Midbrain (tissue), 1 donor: ENCODE measurements around the gene DOK7.

Source experiments
- DNase-seq: peaks from one replicate; lab custom pipeline; 2025; lab: John Stamatoyannopoulos, UW

Gene DOK7

GRCh38 chr4:3427706-3428446 is 35.2 kb upstream of the DOK7 start:
- no peak for DNase-seq

- no peak for DNase-seq
Observed at GRCh38 chr4:3429651-3430050, 33.5 kb upstream of the DOK7 start.

DNA sequence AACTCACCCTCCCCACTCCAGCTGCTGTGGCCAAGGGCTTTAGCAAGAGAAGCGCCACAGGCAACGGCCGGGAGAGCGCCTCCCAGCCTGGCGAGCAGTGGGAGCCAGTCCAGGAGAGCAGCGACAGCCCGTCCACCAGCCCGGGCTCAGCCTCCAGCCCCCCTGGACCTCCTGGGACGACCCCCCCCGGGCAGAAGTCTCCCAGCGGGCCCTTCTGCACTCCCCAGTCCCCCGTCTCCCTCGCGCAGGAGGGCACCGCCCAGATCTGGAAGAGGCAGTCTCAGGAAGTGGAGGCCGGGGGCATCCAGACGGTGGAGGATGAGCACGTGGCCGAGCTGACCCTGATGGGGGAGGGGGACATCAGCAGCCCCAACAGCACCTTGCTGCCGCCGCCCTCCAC is 32.6 kb upstream of the DOK7 start:
- no peak for DNase-seq

DNA sequence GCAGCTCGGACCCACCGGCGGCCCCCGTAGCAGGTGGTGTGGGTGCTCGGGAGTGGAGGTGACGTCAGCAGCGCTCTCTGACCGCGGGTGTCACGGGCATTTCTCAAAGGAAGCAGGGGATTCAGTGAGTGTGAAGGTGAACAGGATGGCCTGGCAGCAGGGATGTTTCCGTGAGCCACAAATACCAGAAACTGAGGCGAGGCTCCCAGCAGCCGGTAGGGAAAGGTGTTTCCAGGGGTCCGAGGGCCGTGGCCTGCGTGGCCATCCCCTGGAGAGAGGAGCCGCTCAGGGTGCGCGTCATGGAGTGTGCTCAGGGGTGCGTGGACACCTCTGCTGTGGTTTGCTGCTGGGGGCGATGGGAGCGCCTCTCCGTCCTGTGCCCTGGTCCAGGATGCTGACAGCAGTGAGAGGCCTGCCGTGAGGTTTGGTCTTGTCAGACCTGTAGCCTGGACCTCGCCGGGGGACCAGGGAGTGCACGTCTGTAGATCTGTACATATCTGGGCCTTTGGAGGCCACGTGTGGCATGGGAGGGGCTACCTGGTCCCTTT is 31.6 kb upstream of the DOK7 start:
- DNase-seq: no peak

GRCh38 chr4:3432381-3432790 is 30.7 kb upstream of the DOK7 start:
- DNase-seq: no peak

GRCh38 chr4:3433138-3433869 is 29.8 kb upstream of the DOK7 start:
- no peak for DNase-seq

GRCh38 chr4:3434881-3435685 is 28.0 kb upstream of the DOK7 start:
- no peak for DNase-seq

DNA sequence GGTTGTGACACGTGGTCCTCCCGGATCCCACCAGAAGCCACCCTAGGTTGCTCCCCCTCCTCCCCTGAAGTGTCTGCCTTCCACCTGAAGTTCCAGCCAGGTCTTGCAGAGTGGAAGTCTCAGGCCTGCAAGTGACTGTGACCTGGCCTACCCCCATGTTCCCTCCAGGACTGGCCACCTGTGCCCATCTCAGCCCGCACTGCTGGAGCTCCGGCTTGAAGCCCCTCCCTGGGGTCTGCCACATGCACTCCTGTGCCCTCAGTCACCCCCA is 27.5 kb upstream of the DOK7 start:
- DNase-seq: no peak

DNA sequence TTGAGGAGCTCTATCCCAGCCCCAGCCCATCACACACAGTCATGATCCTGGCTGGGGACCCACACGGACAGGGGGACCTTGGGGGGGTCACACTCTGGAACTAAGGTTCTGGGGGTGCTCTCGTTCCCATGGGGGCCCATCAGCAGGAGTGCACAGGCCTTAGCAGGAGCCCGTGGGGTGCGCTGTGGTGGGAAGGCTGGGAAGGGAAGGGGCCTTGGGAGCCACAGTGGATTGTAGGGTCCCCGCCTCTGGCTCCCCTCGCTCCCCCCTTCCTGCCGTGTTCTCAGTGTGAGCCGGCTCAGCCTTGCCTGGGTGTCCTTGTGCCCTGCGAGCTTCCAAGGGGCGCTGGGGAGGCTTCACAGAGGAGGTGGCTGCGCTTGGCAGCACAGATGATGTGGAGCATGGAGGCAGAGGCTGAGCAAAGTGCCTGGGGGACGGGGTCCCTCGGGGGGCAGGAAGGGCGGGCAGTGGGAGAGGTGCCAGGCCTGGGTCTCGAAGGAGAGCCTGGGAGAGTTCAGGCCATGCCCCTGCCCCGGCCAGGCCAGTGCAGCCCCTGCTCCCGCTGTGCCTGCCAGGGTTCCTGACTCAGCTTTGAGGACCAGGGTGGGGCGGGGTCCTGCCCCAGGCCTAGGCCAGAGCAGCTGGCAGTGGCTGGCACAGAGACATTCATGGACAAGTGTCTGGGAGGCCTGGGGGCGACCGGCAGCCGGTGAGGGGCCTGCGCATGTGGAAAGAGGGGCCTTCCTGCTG is 26.9 kb upstream of the DOK7 start:
- no peak for DNase-seq

DNA sequence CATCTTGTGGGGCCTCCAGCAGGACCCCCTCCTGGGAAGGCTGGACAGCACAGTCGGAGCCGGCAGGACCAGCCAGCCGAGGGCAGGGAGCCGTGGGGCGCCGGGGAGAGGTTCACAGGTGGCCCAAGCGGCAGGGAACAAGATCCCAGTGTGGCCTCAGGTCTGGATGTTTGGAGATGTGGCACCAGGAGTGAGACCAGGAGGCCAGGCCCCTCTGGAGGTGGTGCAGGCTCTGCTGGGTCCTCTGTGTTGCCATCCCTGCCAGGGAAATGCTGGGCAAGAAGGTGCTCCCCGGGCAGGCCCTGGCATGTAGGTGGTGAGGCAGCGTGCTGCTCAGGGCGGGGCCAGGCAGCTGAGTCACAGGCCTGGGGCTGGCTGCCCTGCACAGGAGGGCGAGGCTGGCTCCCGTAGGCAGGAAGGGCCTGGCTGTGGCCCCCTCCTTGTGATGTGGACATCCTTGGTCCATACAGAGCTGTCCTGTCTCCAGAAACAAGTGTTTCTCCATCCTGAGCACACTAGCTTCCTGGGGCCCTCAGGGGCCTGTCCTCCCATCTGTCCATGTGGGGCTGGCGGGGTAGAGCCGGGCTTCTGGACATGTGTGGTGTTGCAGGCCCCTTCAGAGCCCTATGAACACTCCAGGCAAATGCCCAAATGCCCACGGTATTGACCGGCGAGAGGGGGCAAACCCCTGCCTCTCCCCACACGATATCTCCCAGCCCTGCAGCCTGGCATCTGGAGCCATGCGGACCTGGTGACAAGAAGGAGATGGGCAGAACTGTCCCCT is 26.1 kb upstream of the DOK7 start:
- no peak for DNase-seq

DNA sequence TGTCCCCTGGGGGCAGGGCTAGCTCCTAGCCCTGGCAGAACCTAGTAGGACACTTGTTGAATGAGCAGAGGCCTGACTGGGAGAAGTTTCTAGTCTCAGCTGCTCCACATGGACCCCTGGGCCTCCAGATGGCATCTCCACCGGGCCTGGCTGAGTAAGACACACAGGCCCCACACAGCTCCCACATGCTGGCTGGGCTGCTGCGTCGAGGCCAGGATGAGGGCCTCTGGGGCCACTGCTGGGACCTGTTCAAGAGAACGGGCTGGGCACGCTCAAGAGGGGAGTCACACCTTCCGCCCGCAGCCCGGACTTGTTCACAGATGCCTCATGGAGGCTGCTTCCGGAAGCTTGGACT is 25.5 kb upstream of the DOK7 start:
- DNase-seq: no peak

DNA sequence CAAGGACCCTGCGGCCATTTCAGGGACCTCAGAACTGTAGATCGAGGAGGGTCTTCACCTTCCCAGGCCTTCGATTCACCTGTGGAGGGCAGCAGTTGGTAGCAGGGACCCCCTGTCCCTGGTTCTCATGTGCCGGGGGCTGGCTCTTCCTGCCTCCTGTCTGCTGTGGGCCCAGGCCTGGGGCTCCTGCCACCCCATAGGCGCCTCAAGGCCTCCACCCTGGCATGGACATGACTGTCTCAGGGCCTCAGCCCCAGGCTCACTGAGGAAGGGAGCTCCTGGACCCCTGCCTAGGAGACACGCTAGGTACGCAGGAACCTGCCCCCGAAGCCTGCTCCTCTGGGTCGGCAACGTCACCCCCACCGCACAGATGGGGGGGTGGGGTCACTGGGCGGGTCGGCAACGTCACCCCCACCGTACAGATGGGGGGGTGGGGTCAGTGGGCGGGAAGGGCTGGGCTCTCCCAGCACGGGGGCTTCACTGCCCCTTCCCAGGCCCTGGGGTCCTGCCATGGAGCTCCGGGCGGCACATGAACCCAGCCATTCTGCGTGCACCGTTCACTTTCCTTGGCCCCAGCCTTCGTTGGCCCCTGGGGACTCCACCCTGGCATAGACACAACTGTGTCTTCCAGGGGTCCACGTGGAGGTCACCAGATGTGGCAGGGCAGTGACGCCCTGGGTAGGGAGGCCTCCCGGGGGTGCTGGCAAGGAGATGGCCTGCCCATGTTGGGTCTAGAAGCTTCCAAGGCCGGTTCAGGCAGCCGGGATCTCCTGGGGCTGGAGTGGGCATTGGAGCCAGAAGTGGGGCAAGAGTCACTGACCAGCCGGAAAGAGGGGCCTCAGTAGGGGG is 24.9 kb upstream of the DOK7 start:
- DNase-seq: no peak

GRCh38 chr4:3438847-3439180 is 24.3 kb upstream of the DOK7 start:
- no peak for DNase-seq

DNA sequence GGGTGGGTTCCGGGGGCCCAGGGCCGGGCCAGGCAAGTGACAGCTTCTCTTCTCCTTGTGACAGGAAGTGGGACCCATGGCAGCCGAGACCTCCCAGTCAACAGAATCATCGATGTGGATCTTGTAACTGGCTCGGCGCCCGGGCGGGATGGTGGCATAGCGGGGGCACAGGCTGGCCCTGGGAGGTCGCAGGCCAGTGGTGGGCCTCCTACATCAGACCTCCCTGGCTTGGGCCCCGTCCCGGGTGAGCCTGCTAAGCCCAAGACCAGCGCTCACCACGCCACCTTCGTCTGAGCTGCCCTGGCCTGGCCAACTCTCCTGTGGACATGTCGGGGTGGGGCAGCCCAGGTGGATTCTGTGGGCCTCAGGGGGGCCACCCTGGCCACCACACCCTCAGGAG is 23.7 kb upstream of the DOK7 start:
- DNase-seq: no peak

- DNase-seq: no peak
Observed at GRCh38 chr4:3440011-3440410, 23.1 kb upstream of the DOK7 start.

DNA sequence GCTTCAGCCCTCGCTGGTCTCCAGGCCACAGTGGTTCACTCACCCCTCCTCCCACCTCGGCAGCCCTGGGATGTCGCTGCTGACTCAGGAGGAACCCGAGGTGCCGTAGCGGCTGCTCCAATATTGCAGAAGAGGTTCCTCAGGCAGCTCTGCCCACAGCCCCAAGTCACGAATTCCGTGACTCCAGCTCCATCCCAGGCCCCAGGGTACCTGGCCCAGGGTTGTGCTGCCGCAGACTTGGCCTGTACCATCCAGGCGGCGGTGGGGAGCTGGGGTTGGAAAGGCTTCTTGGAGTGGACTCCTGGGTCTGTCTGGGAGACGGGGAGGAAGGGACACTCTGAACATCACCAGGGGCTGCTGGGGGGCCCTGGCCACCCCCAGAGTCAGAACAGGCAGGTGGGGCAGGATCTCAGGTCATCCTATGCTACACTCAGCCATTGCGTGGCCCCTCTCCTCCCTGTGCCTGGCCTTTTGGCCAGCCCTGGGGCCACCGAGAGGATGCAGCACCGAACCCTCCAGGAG is 22.1 kb upstream of the DOK7 start:
- DNase-seq: no peak

- DNase-seq: no peak
Observed at GRCh38 chr4:3441501-3442459, 21.3 kb upstream of the DOK7 start, which contains the start of gene HGFAC. Gene HGFAC (plus strand): TSS chr4:3441968. CDS start chr4:3442002, 34 bp downstream.

DNA sequence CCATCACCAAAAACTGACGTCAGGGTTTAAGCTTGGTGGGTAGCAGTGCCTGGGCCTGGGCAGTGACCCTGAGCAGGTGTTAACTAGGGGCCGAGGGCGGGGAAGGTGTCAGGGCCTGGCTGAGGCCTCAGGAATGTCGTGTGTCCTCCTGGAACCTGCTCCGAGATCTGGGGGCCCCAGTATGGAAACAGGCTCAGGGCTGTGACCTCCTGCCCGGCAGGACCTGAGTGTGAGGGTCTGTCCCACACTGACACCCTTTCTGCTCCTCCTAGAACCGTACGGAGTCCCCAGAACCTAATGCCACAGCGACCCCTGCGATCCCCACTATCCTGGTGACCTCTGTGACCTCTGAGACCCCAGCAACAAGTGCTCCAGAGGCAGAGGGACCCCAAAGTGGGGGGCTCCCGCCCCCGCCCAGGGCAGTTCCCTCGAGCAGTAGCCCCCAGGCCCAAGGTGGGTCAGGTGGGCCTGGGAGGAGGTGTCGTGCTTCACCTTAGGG is 20.6 kb upstream of the DOK7 start:
- no peak for DNase-seq
